Measurements from ENCODE around the gene AOPEP.

GRCh38 chr9:94936419-94936818 lies 209.9 kb downstream of the AOPEP start:
- TF ChIP-seq REST (IDR thresholded peaks at IDR 0.05; ENCODE audit: low read depth): no peak
- no peak for TF ChIP-seq YY1 (IDR thresholded peaks at IDR 0.05; ENCODE audit: low read depth)
- no peak for TF ChIP-seq TCF12 (IDR thresholded peaks at IDR 0.05; ENCODE audit: low read depth)
- no peak for TF ChIP-seq TEAD4 (IDR thresholded peaks at IDR 0.05)
- no peak for TF ChIP-seq MAX (IDR thresholded peaks at IDR 0.05)
- no peak for TF ChIP-seq EP300 (IDR thresholded peaks at IDR 0.05; ENCODE audit: borderline replicate concordance)
- no peak for TF ChIP-seq NFIC (IDR thresholded peaks at IDR 0.05)
- no peak for TF ChIP-seq RAD21 (IDR thresholded peaks at IDR 0.05; ENCODE audit: low read depth)
- no peak for TF ChIP-seq FOXM1 (IDR thresholded peaks at IDR 0.05; ENCODE audit: borderline replicate concordance, low read depth)
- no peak for TF ChIP-seq TAF1 (IDR thresholded peaks at IDR 0.05; ENCODE audit: low read depth)
- no peak for TF ChIP-seq CEBPB (IDR thresholded peaks at IDR 0.05)
